BJ (cell line): ENCODE results near the gene OR52A5. TPM values are rescaled to one million over a fixed set of nuclear protein-coding genes. Genes with fewer than 3 reads are reported as not detected.

ENCODE experiments used
- CTCF ChIA-PET: fragments of 350-600 bp; formaldehyde crosslinking; extraction: SDS; loops from one replicate; lab custom pipeline; 2021; ENCODE audit warnings: antibody characterized with exemption, inconsistent platforms; lab: Yijun Ruan, JAX
- POLR2A ChIA-PET: fragments of 300-600 bp; sonication (Branson Sonifier 250); formaldehyde crosslinking; extraction: SDS; loops from one replicate; lab custom pipeline; 2021; ENCODE audit warnings: antibody characterized with exemption; lab: Charles Lee
- DNase-seq: peaks from one replicate; pipeline ENCODE4 v3.0.0-alpha.2; 2011; ENCODE audit warnings: low read depth
- H3K27me3 ChIP-seq: 2 replicates; pipeline ENCODE4 v1.6.0; 2011; ENCODE audit warnings: low read length; ENCODE audit not compliant: control insufficient read depth, insufficient read depth
- H3K36me3 ChIP-seq: 2 replicates; pipeline ENCODE4 v1.5.1; 2011; ENCODE audit warnings: low read length; ENCODE audit not compliant: control insufficient read depth, insufficient read depth
- H3K4me3 ChIP-seq: 2 replicates; pipeline ENCODE4 v1.5.1; 2011; ENCODE audit warnings: low read depth, mild to moderate bottlenecking, control low read depth, low read length
- CTCF ChIP-seq: IDR thresholded peaks from 2 replicates; pipeline ENCODE4 v1.5.1; 2011; ENCODE audit warnings: low read depth, mild to moderate bottlenecking, control low read depth, inconsistent platforms, low read length, moderate library complexity; ENCODE audit not compliant: insufficient read depth
- polyA plus RNA-seq: library from polyadenylated mRNA; depleted of rRNA; stranded (reverse); fragments of >200 nt; gene quantifications from 2 replicates; pipeline ENCODE4 v1.2.3, GENCODE V29; 2011

The OR52A5 gene
- polyA plus RNA-seq, 1 experiment, result not detected

- ChIA-PET POLR2A (no interaction called here), CTCF (no interaction called here)
- no peak for DNase-seq
- no peak overlapping the region for H3K4me3 ChIP-seq
- no peak for TF ChIP-seq CTCF
- H3K27me3 ChIP-seq, result no peaks in the 10 kb centered on the region
- H3K36me3 ChIP-seq, result no peaks in the 10 kb centered on the region
Measured at GRCh38 chr11:5137014-5137413, 1.1 kb downstream of the OR52A5 start.

DNA sequence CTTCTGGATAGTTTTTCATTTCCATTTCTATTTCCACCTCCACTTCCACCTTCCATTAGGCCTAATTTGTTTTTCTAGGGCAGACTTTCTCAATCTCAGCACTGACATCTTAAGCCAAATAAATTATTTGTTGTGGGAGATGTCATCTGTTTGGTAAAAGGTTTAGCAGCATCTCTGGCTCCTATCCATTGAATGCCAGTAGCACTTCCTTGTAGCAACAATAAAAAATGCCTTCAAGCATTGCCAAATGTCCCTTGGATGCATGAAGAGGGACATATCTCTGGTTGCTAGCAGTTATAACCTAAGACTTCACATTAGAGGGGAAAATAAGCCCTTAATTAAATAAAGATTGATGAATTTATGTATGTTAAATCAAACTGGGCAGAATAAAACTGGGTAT lies 1.9 kb downstream of the OR52A5 start:
- TF ChIP-seq CTCF, result no peak
- no peaks in the 10 kb centered on the region for H3K27me3 ChIP-seq
- no peak overlapping the region for H3K4me3 ChIP-seq
- no peaks in the 10 kb centered on the region for H3K36me3 ChIP-seq
- no peak for DNase-seq
- POLR2A ChIA-PET, result no interaction called here
- CTCF ChIA-PET, result no interaction called here

- Histone ChIP-seq H3K27me3 (no peaks in the 10 kb centered on the region), H3K36me3 (no peaks in the 10 kb centered on the region), H3K4me3 (no peak overlapping the region)
- TF ChIP-seq CTCF, result no peak
- CTCF ChIA-PET, result interaction anchor here (0.9 kb wide), 1 partner anchor 22 kb away, joined by 3 read pairs; no protein-coding TSS in a partner anchor
- POLR2A ChIA-PET, result no interaction called here
- DNase-seq, result no peak
Measured at GRCh38 chr11:5131584-5132335, 6.4 kb downstream of the OR52A5 start.

GRCh38 chr11:5129457-5129877 lies 8.7 kb downstream of the OR52A5 start:
- H3K4me3 ChIP-seq, result no peak overlapping the region
- H3K36me3 ChIP-seq, result no peaks in the 10 kb centered on the region
- ChIA-PET POLR2A (no interaction called here), CTCF (interaction anchor here (0.9 kb wide), 1 partner anchor 238 kb away, joined by 3 read pairs; no protein-coding TSS in a partner anchor)
- no peak for TF ChIP-seq CTCF
- no peaks in the 10 kb centered on the region for H3K27me3 ChIP-seq
- no peak for DNase-seq

GRCh38 chr11:5124891-5125620 lies 13.1 kb downstream of the OR52A5 start:
- CTCF ChIA-PET, result interaction anchor here (0.6 to 2.5 kb wide), 10 partner anchors 17 to 257 kb away, joined by 3 to 12 read pairs (median 4); no protein-coding TSS in a partner anchor
- H3K36me3 ChIP-seq, result no peaks in the 10 kb centered on the region
- DNase-seq, result no peak
- TF ChIP-seq CTCF, result no peak
- H3K4me3 ChIP-seq, result no peak overlapping the region
- H3K27me3 ChIP-seq, result no peaks in the 10 kb centered on the region
- POLR2A ChIA-PET, result no interaction called here
